Fibroblast of pulmonary artery (primary cell): ENCODE results near the gene TPX2.

Experiments used
- DNase-seq: peaks from one replicate; pipeline ENCODE4 v3.0.0-alpha.2; 2010; ENCODE audit warnings: low read depth
- H3K4me3 ChIP-seq: replicated peaks from 2 replicates; pipeline ENCODE4 v1.5.1; 2011; ENCODE audit warnings: low read depth, mild to moderate bottlenecking, control low read depth, low read length, moderate library complexity
- CTCF ChIP-seq: IDR thresholded peaks from 2 replicates; pipeline ENCODE4 v1.5.1; 2011; ENCODE audit warnings: mild to moderate bottlenecking, control low read depth, low read length, inconsistent platforms; ENCODE audit errors: missing control alignments

Gene TPX2

DNA sequence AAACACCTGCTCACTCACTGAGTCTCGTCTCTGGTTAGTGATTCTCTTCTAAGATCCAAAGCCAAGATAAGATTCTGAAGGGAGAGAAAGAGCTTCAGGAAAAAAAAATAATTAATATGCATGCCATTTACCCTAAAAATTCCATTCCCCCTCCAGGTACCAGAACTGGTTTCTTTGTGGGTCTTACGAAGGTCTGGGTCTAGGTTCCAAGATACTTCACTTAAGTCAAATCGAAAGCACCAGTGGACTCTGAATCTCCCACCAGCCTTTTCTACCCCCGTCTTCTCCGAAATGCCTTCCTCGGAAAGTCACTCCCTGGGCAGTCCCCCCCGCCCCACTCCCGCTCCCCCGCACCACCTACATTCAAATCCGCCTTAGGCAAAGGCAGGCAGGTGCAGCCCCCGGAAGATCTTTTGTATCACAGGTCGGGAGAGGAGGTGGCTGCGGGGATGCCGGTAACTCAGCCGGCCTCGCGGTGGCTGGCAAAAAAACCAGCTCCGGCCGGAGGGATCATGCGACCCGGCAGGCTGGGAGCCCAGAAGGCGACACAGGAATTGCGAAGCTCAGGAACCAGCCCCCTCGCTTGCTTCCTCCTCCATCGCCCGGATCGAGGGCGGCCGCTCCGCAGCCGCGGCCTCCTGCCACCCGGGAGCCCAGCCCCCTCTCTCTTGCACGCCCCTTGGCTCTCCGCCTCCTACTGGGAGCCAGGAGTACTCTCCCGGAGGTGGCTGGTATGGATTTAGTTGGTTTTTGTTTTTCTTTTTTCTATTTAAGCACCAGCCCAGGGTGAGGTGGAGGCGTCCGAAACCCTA, 16.6 kb upstream of the TPX2 start, which contains the start of gene BCL2L1:
Gene BCL2L1, minus strand, starts transcription at position 612 of the 812 bp plus-strand sequence. CDS start 650 bp downstream, outside the sequence.
- H3K4me3 ChIP-seq: peak within 1 kb of the TSS; percentile 79
- peak; percentile 87 for DNase-seq
- peak; percentile 82 for TF ChIP-seq CTCF

GRCh38 chr20:31723069-31723318, 16.1 kb upstream of the TPX2 start:
- peak overlapping the region; percentile 79 for H3K4me3 ChIP-seq
- DNase-seq: no peak
- no peak for TF ChIP-seq CTCF

GRCh38 chr20:31723319-31724078, 15.6 kb upstream of the TPX2 start:
- peak overlapping the region; percentile 79 for H3K4me3 ChIP-seq
- peak; percentile 98 for DNase-seq
- peak; percentile 88 for TF ChIP-seq CTCF

DNA sequence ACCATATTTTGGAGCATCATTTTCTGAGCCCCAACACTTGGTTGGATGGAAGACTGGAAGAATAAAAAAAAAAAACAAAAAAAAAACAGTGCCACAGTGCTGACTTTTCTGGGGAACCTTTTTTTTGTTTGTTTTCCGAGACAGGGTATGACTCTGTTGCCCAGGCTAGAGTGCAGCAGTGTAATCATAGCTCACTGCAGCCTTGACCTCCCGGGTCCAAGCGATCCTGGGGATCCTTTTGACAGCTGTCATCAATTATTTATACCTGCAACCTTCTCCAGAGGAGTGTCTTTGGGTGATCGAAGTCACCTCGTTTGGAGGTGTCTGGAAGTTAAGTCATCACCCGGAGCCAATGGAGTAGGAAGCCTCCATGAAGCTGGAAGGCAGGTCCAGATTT, 7.8 kb upstream of the TPX2 start:
- TF ChIP-seq CTCF: no peak
- H3K4me3 ChIP-seq: no peak overlapping the region
- no peak for DNase-seq

GRCh38 chr20:31739550-31739977, 474 bp downstream of the TPX2 start:
- DNase-seq: no peak
- H3K4me3 ChIP-seq: peak overlapping the region; percentile 95
- no peak for TF ChIP-seq CTCF

DNA sequence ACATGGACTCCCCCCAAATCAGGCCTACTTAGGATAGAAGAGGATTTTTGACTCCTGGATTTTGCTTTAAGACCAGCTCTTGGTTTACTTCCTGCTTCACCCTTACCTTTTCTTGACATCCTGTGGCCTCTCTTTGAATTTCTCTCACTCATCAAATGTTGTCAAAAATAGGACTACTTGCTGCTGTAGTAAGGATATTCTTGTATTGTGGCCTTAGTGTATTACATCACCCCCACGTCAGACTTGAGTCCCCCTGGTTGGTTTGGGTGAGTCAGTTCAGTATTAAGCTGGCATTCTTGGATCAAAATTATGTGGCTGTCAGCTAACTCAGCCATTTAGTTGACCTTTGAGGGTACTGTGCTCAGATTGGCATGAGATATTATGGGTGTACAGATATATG, 1.1 kb downstream of the TPX2 start:
- peak; percentile 58 for DNase-seq
- TF ChIP-seq CTCF: no peak
- H3K4me3 ChIP-seq: peak overlapping the region; percentile 95
